GM21423 (cell line): Measurements from ENCODE around the gene GATAD2B.
"Not testable (repeated sequence)": the region's sequence is repeated elsewhere in the genome, so short reads cannot be mapped to it uniquely, and the experiment has no call there.

Source experiments
- ATAC-seq: cut with Tn5 transposase; IDR thresholded peaks from one replicate; pipeline ENCODE4 v1.9.1; 2021; ENCODE audit warnings: mild to moderate bottlenecking, moderate library complexity; ENCODE audit not compliant: unreplicated experiment

The GATAD2B gene

DNA sequence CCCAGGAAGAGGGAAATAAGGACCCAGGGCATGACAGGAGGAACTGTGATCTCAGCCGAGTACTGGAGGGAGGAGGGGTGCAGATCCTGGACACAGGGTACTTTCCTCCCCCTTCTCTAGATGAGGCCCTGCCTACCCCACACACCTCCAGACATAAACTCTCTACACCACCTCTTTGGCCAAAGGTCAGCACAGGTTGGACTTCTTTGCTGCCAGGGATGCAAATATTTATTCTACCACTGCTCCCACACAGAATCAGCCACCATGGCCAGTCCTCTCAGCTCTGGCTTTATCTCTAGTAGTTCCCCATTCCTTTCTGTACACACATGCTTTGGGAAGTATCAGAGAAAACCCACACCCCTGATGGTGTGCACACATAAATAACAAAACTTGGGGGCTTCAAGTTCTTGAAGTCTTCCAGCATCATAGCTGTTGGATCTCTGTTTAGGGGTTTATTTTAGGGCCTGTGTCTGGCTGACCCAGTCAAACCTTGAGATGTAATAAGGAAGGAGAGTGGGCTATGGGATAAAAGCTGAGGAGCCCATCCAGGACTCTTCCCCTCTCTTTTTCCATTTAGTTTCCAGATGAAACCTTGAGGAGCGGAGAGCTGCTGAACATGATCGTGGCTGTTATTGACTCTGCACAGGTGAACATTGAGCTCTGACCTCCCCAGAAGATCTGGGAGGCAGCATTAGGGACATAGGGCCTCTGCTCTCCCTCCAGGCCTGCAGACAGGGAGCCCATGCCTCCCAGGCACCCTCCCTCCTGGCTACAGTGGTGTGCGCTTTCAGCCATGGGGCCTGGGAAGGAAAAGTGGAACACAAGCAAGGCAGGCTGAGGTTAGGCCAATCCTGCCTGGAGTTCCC is 154.2 kb downstream of the GATAD2B start:
- ATAC-seq: no peak

DNA sequence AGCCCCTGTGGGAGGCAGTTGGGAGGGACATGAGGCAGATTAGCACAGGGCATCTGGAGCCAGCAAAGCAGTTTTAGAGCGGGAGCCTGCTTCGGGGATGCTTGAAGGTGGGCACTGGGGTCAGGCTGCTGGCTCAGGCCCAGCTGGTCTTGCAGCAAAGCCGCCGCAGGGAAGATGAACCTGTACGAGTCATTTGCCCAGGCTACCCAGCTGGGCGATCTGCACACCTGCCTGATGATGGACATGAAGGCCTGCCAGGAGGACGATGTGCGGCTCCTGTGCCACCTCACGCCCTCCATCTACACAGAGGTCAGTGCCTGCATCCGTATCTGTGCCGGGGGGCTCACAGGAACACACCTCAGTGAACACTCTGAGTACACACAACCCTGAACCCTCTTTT is 155.3 kb downstream of the GATAD2B start:
- no peak for ATAC-seq

DNA sequence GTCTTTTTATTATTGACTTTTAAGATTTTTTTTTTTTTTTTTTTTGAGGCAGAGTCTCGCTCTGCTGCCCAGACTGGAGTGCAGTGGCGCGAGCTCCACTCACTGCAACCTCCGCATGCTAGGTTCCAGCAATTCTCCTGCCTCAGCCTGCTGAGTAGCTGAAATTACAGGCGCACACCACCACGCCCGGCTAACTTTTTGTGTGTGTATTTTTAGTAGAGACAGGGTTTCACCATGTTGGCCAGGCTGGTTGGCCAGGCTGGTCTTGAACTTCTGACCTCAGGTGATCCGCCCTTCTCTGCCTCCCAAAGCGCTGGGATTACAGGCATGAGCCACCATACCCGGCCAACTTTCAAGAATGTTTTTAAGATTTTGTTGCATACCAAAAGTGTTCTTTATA is 156.1 kb downstream of the GATAD2B start:
- ATAC-seq: not testable (repeated sequence)

DNA sequence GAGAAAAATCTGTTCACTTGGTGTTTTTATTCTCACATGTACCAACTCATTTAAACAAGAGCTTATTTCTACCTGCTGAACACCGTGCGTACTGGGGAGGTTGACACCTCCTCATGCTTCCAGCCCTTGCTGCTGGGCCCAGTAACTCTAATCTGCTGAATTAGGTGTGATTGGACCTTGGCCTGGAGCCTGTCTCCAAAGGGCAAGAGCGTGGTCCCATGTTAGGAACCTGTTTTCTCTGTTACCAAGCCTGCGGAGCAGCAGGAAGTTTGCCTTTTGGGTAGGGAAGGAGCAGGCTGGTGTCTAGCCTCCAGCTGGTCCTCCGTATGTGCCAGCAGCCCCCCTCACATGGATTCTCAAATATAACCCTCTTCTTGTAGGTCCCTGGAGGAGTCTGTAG is 158.5 kb downstream of the GATAD2B start:
- ATAC-seq: no peak

DNA sequence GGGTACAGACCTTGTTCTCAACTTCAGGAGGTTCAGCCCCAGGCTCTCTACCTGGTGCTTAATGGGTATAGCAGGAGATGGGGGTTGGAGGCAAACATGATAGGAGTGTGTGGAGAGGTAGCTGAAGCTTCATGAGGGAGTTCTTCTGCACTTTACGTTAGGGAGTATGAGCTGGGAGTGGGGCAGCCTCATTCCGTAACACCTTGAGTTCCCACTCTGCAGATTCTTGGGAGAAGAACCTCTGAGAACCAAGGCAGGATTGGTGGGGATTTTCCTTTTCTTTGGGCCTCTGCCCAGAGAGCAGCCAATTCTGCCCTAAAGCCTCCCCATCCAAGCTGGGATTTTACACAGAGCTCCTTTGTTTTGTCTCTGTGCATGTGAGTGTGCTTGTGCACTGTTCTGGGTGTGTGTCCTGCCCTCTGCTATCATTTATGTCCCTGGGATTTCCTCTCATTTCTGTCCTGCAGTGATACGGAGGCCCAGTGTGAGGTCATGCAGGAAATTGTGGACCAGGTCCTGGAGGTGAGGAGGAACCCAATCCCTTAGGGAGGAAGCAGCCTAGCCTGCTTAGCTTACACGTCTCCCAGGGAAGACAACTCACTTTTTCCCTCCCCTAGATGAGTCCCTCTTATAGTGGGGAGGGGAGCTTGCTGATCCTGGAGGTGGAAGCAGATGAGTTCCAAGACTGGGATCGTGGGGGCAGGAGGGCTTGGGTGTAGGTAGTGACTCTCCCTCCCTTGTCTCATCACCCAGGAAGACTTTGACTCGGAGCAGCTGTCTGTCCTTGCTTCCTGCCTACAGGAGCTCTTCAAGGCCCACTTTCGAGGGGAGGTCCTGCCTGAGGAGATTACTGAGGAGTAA is 159.2 kb downstream of the GATAD2B start:
- no peak for ATAC-seq

DNA sequence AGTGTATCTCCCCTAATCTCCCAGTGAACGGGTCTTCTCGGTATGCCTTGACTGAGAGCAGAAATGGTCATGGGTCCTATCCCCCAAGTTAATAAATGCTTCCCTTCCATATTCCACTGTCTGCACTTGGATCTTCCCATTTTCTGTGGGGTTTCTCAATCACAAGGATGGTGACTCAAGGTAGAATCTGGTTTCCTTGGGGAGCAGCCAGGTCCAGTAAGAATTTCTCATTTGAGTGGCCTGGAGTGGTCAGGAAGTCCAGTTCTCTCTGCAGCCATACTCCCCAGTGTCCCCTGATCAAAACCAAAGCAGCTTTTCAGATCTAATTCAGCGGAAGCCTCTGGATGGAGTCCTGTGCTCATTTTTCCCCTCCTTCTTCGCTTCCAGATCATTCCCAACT is 162.3 kb downstream of the GATAD2B start:
- ATAC-seq: no peak
